HG03039 (cell line): ENCODE data around the gene TMEM219.

Experiments
- ATAC-seq: cut with Tn5 transposase; IDR thresholded peaks from one replicate; pipeline ENCODE4 v1.9.1; 2021; ENCODE audit warnings: mild to moderate bottlenecking, moderate library complexity; ENCODE audit not compliant: unreplicated experiment

The TMEM219 gene

GRCh38 chr16:29978564-29979270, 16.8 kb downstream of the TMEM219 start:
- no peak for ATAC-seq

GRCh38 chr16:29982560-29983419, 20.9 kb downstream of the TMEM219 start:
- ATAC-seq: no peak

GRCh38 chr16:29983420-29984136, 21.7 kb downstream of the TMEM219 start:
- no peak for ATAC-seq

GRCh38 chr16:29984137-29984763, 22.4 kb downstream of the TMEM219 start:
- ATAC-seq: no peak

- ATAC-seq: no peak
Measured at GRCh38 chr16:29984764-29985147, 22.9 kb downstream of the TMEM219 start.

GRCh38 chr16:29985271-29985811, 23.5 kb downstream of the TMEM219 start:
- no peak for ATAC-seq

- ATAC-seq: no peak
Measured at GRCh38 chr16:29986231-29986630, 24.4 kb downstream of the TMEM219 start.

- no peak for ATAC-seq
Measured at GRCh38 chr16:29986931-29987330, 25.1 kb downstream of the TMEM219 start.

- no peak for ATAC-seq
Measured at GRCh38 chr16:29987371-29988085, 25.6 kb downstream of the TMEM219 start.

- no peak for ATAC-seq
Measured at GRCh38 chr16:29988346-29989075, 26.6 kb downstream of the TMEM219 start.

GRCh38 chr16:29989111-29989858, 27.4 kb downstream of the TMEM219 start:
- ATAC-seq: no peak

- no peak for ATAC-seq
Measured at GRCh38 chr16:29990034-29990433, 28.2 kb downstream of the TMEM219 start.

GRCh38 chr16:29990883-29991570, 29.1 kb downstream of the TMEM219 start:
- ATAC-seq: no peak

- no peak for ATAC-seq
Measured at GRCh38 chr16:29991571-29991904, 29.7 kb downstream of the TMEM219 start.

- ATAC-seq: no peak
Measured at GRCh38 chr16:29992344-29992967, 30.6 kb downstream of the TMEM219 start.

- no peak for ATAC-seq
Measured at GRCh38 chr16:29993191-29993902, 31.5 kb downstream of the TMEM219 start.

GRCh38 chr16:29993903-29994599, 32.2 kb downstream of the TMEM219 start:
- no peak for ATAC-seq
